NB4 (cell line): ENCODE data around the gene TMC3.

Experiments
- DNase-seq: peaks from one replicate; pipeline ENCODE4 v3.0.0; 2010; ENCODE audit warnings: low read depth
- H3K4me3 ChIP-seq: one replicate; pipeline ENCODE4 v1.5.1; 2011; ENCODE audit warnings: mild to moderate bottlenecking, low read depth, low read length, moderate library complexity
- MYC ChIP-seq: IDR thresholded peaks from 2 replicates; pipeline ENCODE4 v1.6.1; 2011; ENCODE audit warnings: low read depth, low read length
- POLR2A ChIP-seq: IDR thresholded peaks from 2 replicates; pipeline ENCODE4 v1.6.1; 2011; ENCODE audit warnings: mild to moderate bottlenecking; ENCODE audit not compliant: insufficient read length; ENCODE audit errors: extremely low read depth
- TF ChIP-seq, protein P1 (sequence below): IDR thresholded peaks from 2 replicates; pipeline ENCODE4 v1.6.1; 2011; ENCODE audit warnings: low read depth, low read length
- TF ChIP-seq, protein P2 (sequence below): IDR thresholded peaks from one replicate; pipeline ENCODE4 v1.5.1; 2012; ENCODE audit warnings: low read depth, low read length

The TMC3 gene

DNA sequence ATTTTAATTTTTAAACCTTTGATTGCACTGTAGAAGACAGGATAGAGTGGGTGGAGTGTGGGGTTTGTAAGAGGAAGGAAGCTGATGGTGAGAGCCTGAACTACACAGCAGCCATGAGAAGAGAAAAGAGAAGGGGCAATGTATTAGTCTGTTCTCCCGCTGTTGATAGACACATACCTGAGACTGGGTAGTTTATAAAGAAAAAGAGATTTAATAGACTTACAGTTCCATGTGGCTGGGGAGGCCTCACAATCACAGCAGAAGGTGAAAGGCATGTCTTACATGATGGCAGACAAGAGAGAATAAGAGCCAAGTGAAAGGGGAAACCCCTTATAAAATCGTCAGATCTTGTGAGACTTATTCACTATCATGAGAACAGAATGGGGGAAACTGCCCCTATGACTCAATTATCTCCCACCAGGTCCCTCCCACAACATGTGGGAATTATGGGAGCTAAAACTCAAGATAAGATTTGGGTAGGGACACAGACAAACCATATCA lies 87.3 kb downstream of the TMC3 start:
- DNase-seq = no peak
- no peak for TF ChIP-seq POLR2A
- TF ChIP-seq, protein P1, sequence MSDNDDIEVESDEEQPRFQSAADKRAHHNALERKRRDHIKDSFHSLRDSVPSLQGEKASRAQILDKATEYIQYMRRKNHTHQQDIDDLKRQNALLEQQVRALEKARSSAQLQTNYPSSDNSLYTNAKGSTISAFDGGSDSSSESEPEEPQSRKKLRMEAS = no peak
- TF ChIP-seq, protein P2, sequence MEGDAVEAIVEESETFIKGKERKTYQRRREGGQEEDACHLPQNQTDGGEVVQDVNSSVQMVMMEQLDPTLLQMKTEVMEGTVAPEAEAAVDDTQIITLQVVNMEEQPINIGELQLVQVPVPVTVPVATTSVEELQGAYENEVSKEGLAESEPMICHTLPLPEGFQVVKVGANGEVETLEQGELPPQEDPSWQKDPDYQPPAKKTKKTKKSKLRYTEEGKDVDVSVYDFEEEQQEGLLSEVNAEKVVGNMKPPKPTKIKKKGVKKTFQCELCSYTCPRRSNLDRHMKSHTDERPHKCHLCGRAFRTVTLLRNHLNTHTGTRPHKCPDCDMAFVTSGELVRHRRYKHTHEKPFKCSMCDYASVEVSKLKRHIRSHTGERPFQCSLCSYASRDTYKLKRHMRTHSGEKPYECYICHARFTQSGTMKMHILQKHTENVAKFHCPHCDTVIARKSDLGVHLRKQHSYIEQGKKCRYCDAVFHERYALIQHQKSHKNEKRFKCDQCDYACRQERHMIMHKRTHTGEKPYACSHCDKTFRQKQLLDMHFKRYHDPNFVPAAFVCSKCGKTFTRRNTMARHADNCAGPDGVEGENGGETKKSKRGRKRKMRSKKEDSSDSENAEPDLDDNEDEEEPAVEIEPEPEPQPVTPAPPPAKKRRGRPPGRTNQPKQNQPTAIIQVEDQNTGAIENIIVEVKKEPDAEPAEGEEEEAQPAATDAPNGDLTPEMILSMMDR = no peak
- no peak for TF ChIP-seq MYC
- H3K4me3 ChIP-seq = no peak overlapping the region

DNA sequence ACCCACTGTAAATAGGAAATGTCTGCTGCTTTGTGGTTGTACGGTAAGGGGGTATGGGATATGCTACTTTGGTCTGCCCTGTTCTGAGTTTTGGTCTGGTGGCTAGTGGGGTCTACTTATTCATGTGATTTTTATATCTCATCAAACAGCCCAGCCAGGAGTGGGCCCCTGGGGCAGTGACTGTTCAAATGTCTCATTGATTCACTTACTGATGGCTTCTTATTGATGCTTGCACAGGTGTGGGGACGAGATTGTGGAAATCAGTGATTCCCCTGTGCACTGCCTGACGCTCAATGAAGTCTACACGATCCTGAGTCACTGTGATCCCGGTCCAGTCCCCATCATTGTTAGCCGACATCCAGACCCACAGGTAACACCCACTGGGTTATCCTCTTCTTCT lies 88.6 kb downstream of the TMC3 start:
- TF ChIP-seq, protein P1 = no peak
- TF ChIP-seq POLR2A (no peak), MYC (no peak)
- no peak for DNase-seq
- H3K4me3 ChIP-seq = no peak overlapping the region

DNA sequence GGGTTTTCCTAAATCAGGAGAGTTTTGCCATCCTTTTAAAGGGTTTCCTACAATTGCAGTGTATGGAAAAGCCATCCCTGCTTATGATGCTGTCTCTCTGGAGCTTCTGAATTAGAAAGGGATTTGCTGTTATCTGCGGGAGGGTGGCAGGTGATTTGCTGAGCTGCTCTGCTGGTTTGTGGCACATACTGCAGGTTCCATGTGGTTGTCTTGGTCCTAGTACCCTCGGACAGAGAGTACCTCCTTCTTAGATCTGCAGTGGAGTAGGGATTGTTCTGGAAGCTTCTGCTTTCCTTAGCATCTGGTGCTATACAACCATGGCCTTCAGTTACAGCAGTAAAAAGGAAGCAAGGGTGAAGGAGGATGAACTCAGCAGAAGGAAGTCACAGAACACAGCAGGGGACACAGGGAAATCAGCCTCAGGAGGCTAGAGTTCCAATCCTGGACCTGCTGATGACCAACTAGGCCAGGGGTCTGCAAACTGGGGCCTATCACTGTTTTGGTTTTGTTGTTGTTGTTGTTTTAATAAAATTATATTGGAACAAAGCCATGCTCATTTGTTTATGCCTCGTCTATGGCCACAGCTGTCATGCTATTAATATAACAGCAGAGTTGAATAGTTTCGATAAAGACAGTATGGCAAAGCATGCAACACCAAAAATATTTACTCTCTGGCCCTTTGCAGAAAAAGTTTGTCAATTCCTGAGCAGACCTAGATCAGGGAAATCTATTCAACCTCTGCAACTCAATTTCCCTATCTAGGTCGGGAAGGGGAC lies 89.6 kb downstream of the TMC3 start:
- H3K4me3 ChIP-seq = no peak overlapping the region
- no peak for DNase-seq
- TF ChIP-seq POLR2A (no peak), MYC (no peak)
- TF ChIP-seq, protein P1 = no peak
- TF ChIP-seq, protein P2 = no peak

DNA sequence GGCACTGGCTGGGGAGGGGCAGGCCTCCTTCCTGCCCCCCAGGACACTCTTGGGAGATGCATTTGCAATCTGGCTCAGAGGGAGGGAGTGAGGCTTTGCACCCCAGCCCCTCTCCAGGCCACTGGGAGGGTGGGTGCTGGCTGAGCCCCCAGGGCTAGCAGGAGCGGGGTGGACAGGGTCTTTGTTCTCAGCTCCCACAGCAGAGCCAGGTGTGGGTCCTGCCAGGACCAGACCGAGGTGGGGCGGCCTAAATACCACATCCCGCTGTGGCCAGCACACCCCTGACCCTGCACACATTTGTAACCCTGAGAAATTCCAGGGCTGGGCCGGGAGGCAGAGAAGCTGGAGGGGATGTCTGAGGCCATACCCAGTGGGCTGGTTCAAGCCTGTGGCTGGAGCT lies 91.1 kb downstream of the TMC3 start:
- TF ChIP-seq MYC (no peak), POLR2A (no peak)
- TF ChIP-seq, protein P1 = no peak
- DNase-seq = no peak
- no peak overlapping the region for H3K4me3 ChIP-seq

DNA sequence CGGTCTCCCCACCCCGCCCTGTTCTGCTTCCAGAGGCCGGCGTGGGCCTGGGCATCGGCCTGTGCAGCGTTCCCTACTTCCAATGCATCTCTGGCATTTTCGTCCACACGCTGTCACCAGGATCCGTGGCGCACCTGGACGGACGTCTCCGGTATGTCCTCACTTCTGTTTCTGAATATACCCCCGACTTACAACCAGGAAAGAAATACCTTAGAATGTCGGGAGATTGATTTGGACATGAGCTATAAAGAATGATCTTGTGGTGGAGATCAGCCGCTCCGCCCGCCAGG lies 91.5 kb downstream of the TMC3 start:
- no peak for DNase-seq
- no peak overlapping the region for H3K4me3 ChIP-seq
- TF ChIP-seq POLR2A (no peak), MYC (no peak)
- TF ChIP-seq, protein P1 = no peak
- TF ChIP-seq, protein P2 = no peak

DNA sequence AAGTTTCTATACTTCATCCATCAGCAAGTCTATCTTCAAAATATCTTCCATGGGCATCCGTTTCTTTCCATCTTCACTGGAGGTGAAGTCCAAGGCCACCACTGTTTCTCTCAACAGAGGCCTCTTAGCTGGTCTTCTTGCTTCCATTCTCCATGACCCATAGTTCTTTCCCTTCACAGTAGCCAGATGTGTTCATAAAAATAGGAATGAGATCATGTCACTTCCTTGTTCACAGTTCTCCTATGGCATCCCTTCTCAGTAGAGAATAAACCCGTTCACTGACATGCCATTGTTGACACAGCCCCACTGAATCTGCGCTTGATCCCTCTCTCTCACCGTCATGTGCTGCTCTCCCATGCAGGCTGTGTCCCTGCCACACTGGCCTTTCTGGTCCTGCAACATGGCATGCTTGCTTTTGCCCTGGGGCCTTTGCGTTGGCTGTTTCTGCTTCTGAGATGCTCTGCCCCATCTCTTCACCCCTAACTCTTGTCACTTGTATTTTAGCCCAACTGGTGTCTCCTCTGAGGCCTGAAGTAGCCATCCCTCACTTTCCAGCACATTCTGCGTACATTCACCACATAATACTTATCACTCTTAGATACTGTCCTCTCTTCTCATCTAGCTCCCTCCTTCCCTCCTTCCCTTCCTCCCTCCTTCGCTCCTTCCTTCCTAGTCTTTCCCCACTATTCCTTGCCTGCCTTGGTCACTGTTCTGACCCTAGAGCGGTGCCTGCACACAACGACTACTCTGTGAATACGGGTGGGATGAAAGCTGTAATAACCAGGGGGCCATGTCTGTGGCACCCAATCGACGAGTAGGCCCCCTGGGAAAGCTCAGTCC lies 92.0 kb downstream of the TMC3 start:
- no peak for TF ChIP-seq MYC
- TF ChIP-seq, protein P2 = no peak
- TF ChIP-seq, protein P1 = no peak
- no peak for TF ChIP-seq POLR2A
- no peak overlapping the region for H3K4me3 ChIP-seq
- DNase-seq = no peak
